Thoracic aorta (tissue), 2 donors: Measurements from ENCODE around the gene HDAC4. TPM values are rescaled to one million over a fixed set of nuclear protein-coding genes. Genes with fewer than 3 reads are reported as not detected.

Experiments used
- ATAC-seq: fragments of 150-250 bp; one replicate; pipeline ENCODE4 v1.8.0; 2017; ENCODE audit warnings: low read depth; ENCODE audit not compliant: insufficient number of reproducible peaks, low FRiP score
- DNase-seq: peaks from one replicate; pipeline ENCODE4 v3.0.0-alpha.2; 2020; ENCODE audit warnings: low spot score
- H3K27ac ChIP-seq, 2 donors: fragments of 200-600 bp; sonication (generic); 1 replicate in 1 of 2; 2 replicates in 1 of 2; pipeline ENCODE4 v1.5.1; 2016; ENCODE audit warnings: mild to moderate bottlenecking in 2 of 2, moderate library complexity in 2 of 2
- H3K27me3 ChIP-seq: fragments of 200-600 bp; sonication (generic); replicated peaks from 2 replicates; pipeline ENCODE4 v1.6.0; 2016; ENCODE audit warnings: mild to moderate bottlenecking; ENCODE audit not compliant: insufficient read depth
- H3K36me3 ChIP-seq: fragments of 200-600 bp; sonication (generic); one replicate; pipeline ENCODE4 v1.5.1; 2016
- H3K4me1 ChIP-seq, 2 donors: fragments of 200-600 bp; sonication (generic); 1 replicate in 1 of 2; 2 replicates in 1 of 2; pipeline versions ENCODE4 v1.5.1 to v1.6.0; 2016; ENCODE audit warnings: low read depth in 2 of 2, mild to moderate bottlenecking in 1 of 2; ENCODE audit not compliant: control insufficient read depth in 1 of 2
- H3K4me3 ChIP-seq: fragments of 200-600 bp; sonication (generic); 2 replicates; pipeline ENCODE4 v1.5.1; 2016; ENCODE audit warnings: mild to moderate bottlenecking
- H3K9me3 ChIP-seq: fragments of 200-600 bp; sonication (generic); 2 replicates; pipeline ENCODE4 v1.5.1; 2016
- CTCF ChIP-seq: fragments of 200-600 bp; sonication (generic); IDR thresholded peaks from one replicate; pipeline ENCODE4 v1.5.1; 2019; ENCODE audit warnings: antibody characterized with exemption
- total RNA-seq, 2 donors: library from RNA; depleted of rRNA; stranded (reverse); fragments of >200 nt; gene quantifications; one replicate each; pipeline versions ENCODE4 v1.1.0 to v1.2.3, GENCODE V29; 2016

Gene HDAC4
- total RNA-seq, 2 donors from 2014 or later: 79.2 to 163 TPM

GRCh38 chr2:239389414-239390329 lies 11.1 kb downstream of the HDAC4 start:
- Histone ChIP-seq H3K27me3 (no peaks in the 10 kb centered on the region), H3K36me3 (peaks cover 7% of the 10 kb centered on the region), H3K4me1 (peaks cover 0 to 12% of the 10 kb centered on the region in 2 donors), H3K9me3 (no peaks in the 10 kb centered on the region), H3K27ac (no peak overlapping the region), H3K4me3 (no peak overlapping the region)
- no peak for TF ChIP-seq CTCF
- no peak for ATAC-seq
- DNase-seq: no peak

- peaks cover 0 to 10% of the 10 kb centered on the region in 2 donors for H3K4me1 ChIP-seq
- no peak overlapping the region for H3K27ac ChIP-seq
- no peak for TF ChIP-seq CTCF
- H3K9me3 ChIP-seq: no peaks in the 10 kb centered on the region
- DNase-seq (no peak), ATAC-seq (no peak)
- H3K4me3 ChIP-seq: no peak overlapping the region
- H3K36me3 ChIP-seq: peaks cover 7% of the 10 kb centered on the region
- H3K27me3 ChIP-seq: no peaks in the 10 kb centered on the region
Observed at GRCh38 chr2:239388236-239389151, 12.3 kb downstream of the HDAC4 start.

- no peak for TF ChIP-seq CTCF
- DNase-seq (no peak), ATAC-seq (no peak)
- H3K27me3 ChIP-seq: no peaks in the 10 kb centered on the region
- no peak overlapping the region for H3K27ac ChIP-seq
- peaks cover 7% of the 10 kb centered on the region for H3K36me3 ChIP-seq
- no peak overlapping the region for H3K4me3 ChIP-seq
- H3K4me1 ChIP-seq: peaks cover 0 to 3% of the 10 kb centered on the region in 2 donors
- no peaks in the 10 kb centered on the region for H3K9me3 ChIP-seq
Observed at GRCh38 chr2:239387811-239388210, 13.0 kb downstream of the HDAC4 start.

GRCh38 chr2:239386872-239387445 lies 13.9 kb downstream of the HDAC4 start:
- no peak for TF ChIP-seq CTCF
- Histone ChIP-seq H3K27me3 (no peaks in the 10 kb centered on the region), H3K4me3 (no peak overlapping the region), H3K36me3 (peaks cover 7% of the 10 kb centered on the region), H3K4me1 (no peaks in the 10 kb centered on the region), H3K9me3 (no peaks in the 10 kb centered on the region), H3K27ac (no peak overlapping the region)
- ATAC-seq: no peak
- no peak for DNase-seq
